MM.1S (cell line): ENCODE data around the gene ACAP1.

ENCODE experiments used
- DNase-seq: peaks from one replicate; pipeline ENCODE4 v3.0.0-alpha.2; 2015
- H2AFZ ChIP-seq: fragments of 300-600 bp; sonication (generic); 2 replicates; pipeline ENCODE4 v1.6.0; 2016; ENCODE audit warnings: antibody characterized with exemption, low read length
- H3F3A ChIP-seq: fragments of 300-600 bp; sonication (generic); 2 replicates; pipeline ENCODE4 v1.6.1; 2016; ENCODE audit warnings: mild to moderate bottlenecking, antibody characterized with exemption, low read length, moderate library complexity, mixed read lengths; ENCODE audit not compliant: insufficient read depth
- H3K27ac ChIP-seq: fragments of 300-600 bp; sonication (generic); 2 replicates; pipeline ENCODE4 v1.5.1; 2016; ENCODE audit warnings: mild to moderate bottlenecking, low read length
- H3K27me3 ChIP-seq: fragments of 300-600 bp; sonication (generic); replicated peaks from 2 replicates; pipeline ENCODE4 v1.6.0; 2016; ENCODE audit warnings: low read length; ENCODE audit not compliant: insufficient read depth
- H3K36me3 ChIP-seq: fragments of 300-600 bp; sonication (generic); replicated peaks from 2 replicates; pipeline ENCODE4 v1.6.1; 2016; ENCODE audit warnings: mild to moderate bottlenecking, low read length, mixed read lengths; ENCODE audit not compliant: insufficient read depth
- H3K4me1 ChIP-seq: fragments of 300-600 bp; sonication (generic); 2 replicates; pipeline ENCODE4 v1.6.1; 2016; ENCODE audit warnings: low read length, mixed read lengths
- H3K4me2 ChIP-seq: fragments of 300-600 bp; sonication (generic); 2 replicates; pipeline ENCODE4 v1.6.0; 2016; ENCODE audit warnings: low read depth, low read length
- H3K4me3 ChIP-seq: fragments of 300-600 bp; sonication (generic); 2 replicates; pipeline ENCODE4 v1.5.1; 2016; ENCODE audit warnings: low read length, mixed read lengths
- H3K79me2 ChIP-seq: fragments of 300-600 bp; sonication (generic); 2 replicates; pipeline ENCODE4 v1.6.1; 2016; ENCODE audit warnings: mixed run types, low read length, mixed read lengths
- H3K9ac ChIP-seq: fragments of 300-600 bp; sonication (generic); 2 replicates; pipeline ENCODE4 v1.6.1; 2016; ENCODE audit warnings: low read length, mixed read lengths
- H3K9me2 ChIP-seq: fragments of 300-600 bp; sonication (generic); replicated peaks from 2 replicates; pipeline ENCODE4 v1.6.1; 2016; ENCODE audit warnings: mild to moderate bottlenecking, low read length, mixed read lengths; ENCODE audit not compliant: insufficient read depth
- H3K9me3 ChIP-seq: fragments of 300-600 bp; sonication (generic); replicated peaks from 2 replicates; pipeline ENCODE4 v1.6.1; 2016; ENCODE audit warnings: mild to moderate bottlenecking, low read length, mixed read lengths; ENCODE audit not compliant: insufficient read depth
- H4K20me1 ChIP-seq: fragments of 300-600 bp; sonication (generic); 2 replicates; pipeline ENCODE4 v1.6.1; 2016; ENCODE audit warnings: mild to moderate bottlenecking, low read length, moderate library complexity, mixed read lengths; ENCODE audit not compliant: insufficient read depth
- CTCF ChIP-seq: fragments of 300-600 bp; sonication (generic); IDR thresholded peaks from 2 replicates; pipeline ENCODE4 v1.5.1; 2016; ENCODE audit warnings: antibody characterized with exemption, low read length, mixed read lengths
- EZH2 ChIP-seq: fragments of 300-600 bp; sonication (generic); optimal IDR thresholded peaks from 2 replicates; pipeline ENCODE3; 2017; ENCODE audit warnings: low read depth, mild to moderate bottlenecking, antibody characterized with exemption, low read length, mixed read lengths
- EZH2phosphoT487 ChIP-seq: fragments of 300-600 bp; sonication (generic); IDR thresholded peaks from 2 replicates; pipeline ENCODE4 v1.6.1; 2018; ENCODE audit warnings: antibody characterized with exemption, low read length

Gene ACAP1

GRCh38 chr17:7394452-7395191, 58.3 kb downstream of the ACAP1 start, which contains the start of gene PLSCR3:
Gene PLSCR3 (minus strand): TSS chr17:7394525. CDS start chr17:7394110, 415 bp downstream.
- H3K79me2 ChIP-seq = no peaks in the 10 kb centered on the region
- no peak for TF ChIP-seq EZH2
- TF ChIP-seq CTCF = peak; percentile 49
- no peaks in the 10 kb centered on the region for H3K9me3 ChIP-seq
- 0 out of 2 replicates have a peak, but pooled peaks cover 3% of the 10 kb centered on the region for H3K4me1 ChIP-seq
- H3K4me3 ChIP-seq = peak within 1 kb of the TSS; percentile 85
- peak within 1 kb of the TSS; percentile 61; the same call in 1 of the 2 replicates for H3K27ac ChIP-seq
- peak within 1 kb of the TSS; percentile 58; the same call in 1 of the 2 replicates for H3K9ac ChIP-seq
- no peaks in the 10 kb centered on the region for H3K36me3 ChIP-seq
- H3F3A ChIP-seq = peaks cover 6% of the 10 kb centered on the region; the same call in 1 of the 2 replicates
- peak within 1 kb of the TSS; percentile 93 for H2AFZ ChIP-seq
- H4K20me1 ChIP-seq = no peaks in the 10 kb centered on the region
- peak; percentile 85 for DNase-seq
- peak within 1 kb of the TSS; percentile 100 for H3K4me2 ChIP-seq
- H3K9me2 ChIP-seq = no peaks in the 10 kb centered on the region
- no peaks in the 10 kb centered on the region for H3K27me3 ChIP-seq

- no peak overlapping the region for H3K4me3 ChIP-seq
- no peaks in the 10 kb centered on the region for H4K20me1 ChIP-seq
- no peaks in the 10 kb centered on the region for H3K9me3 ChIP-seq
- no peak overlapping the region for H2AFZ ChIP-seq
- peaks cover 6% of the 10 kb centered on the region; the same call in 1 of the 2 replicates for H3F3A ChIP-seq
- no peaks in the 10 kb centered on the region for H3K36me3 ChIP-seq
- H3K79me2 ChIP-seq = no peaks in the 10 kb centered on the region
- no peaks in the 10 kb centered on the region for H3K27me3 ChIP-seq
- no peak for DNase-seq
- no peaks in the 10 kb centered on the region for H3K9me2 ChIP-seq
- H3K27ac ChIP-seq = no peak overlapping the region
- 0 out of 2 replicates have a peak, but pooled peaks cover 3% of the 10 kb centered on the region for H3K4me1 ChIP-seq
- TF ChIP-seq EZH2 (no peak), EZH2phosphoT487 (no peak), CTCF (no peak)
- H3K4me2 ChIP-seq = no peak overlapping the region
- no peak overlapping the region for H3K9ac ChIP-seq
Measured at GRCh38 chr17:7396147-7396546, 59.8 kb downstream of the ACAP1 start.

- 0 out of 2 replicates have a peak, but pooled peaks cover 7% of the 10 kb centered on the region for H3K4me1 ChIP-seq
- no peaks in the 10 kb centered on the region for H3K9me3 ChIP-seq
- H3F3A ChIP-seq = peaks cover 6% of the 10 kb centered on the region; the same call in 1 of the 2 replicates
- H4K20me1 ChIP-seq = no peaks in the 10 kb centered on the region
- no peaks in the 10 kb centered on the region; the same call in 1 of the 2 replicates for H3K79me2 ChIP-seq
- no peak overlapping the region for H3K4me3 ChIP-seq
- no peak for DNase-seq
- no peak overlapping the region for H2AFZ ChIP-seq
- no peaks in the 10 kb centered on the region for H3K27me3 ChIP-seq
- no peak overlapping the region for H3K27ac ChIP-seq
- H3K9ac ChIP-seq = no peak overlapping the region
- no peak for TF ChIP-seq EZH2
- no peak for TF ChIP-seq EZH2phosphoT487
- no peak for TF ChIP-seq CTCF
- H3K36me3 ChIP-seq = no peaks in the 10 kb centered on the region
- H3K9me2 ChIP-seq = no peaks in the 10 kb centered on the region
- H3K4me2 ChIP-seq = no peak overlapping the region
Measured at GRCh38 chr17:7398612-7399011, 62.3 kb downstream of the ACAP1 start.
